ENCODE data around the gene UMAD1. TPM values are rescaled to one million over a fixed set of nuclear protein-coding genes. Genes with fewer than 3 reads are reported as not detected.

Gene UMAD1
- total and polyA plus RNA-seq, 2 of the 13 experiments (the other 11 are each of a cell fraction or from before 2014, with no cell fraction given) = 16.8 to 17.6 TPM

- no peak for TF ChIP-seq ZFP91 (CRISPR knock-in tag; IDR thresholded peaks at IDR 0.05; ENCODE audit: borderline replicate concordance)
- no peak for TF ChIP-seq PREB (CRISPR knock-in tag; IDR thresholded peaks at IDR 0.05)
Observed at GRCh38 chr7:7720193-7720592, 79.6 kb downstream of the UMAD1 start (continued).

GRCh38 chr7:7720750-7721621 is 80.4 kb downstream of the UMAD1 start:
- intact Hi-C loops (cut with micrococcal nuclease; ENCODE audit: unreplicated experiment) = no loop called here
- ChIA-PET POLR2A (no interaction called here), CTCF (ENCODE audit: low intra/inter-chr PET ratio, low total read pairs) (no interaction called here)

More at GRCh38 chr7:7720750-7721621, 80.4 kb downstream of the UMAD1 start:
- DNase-seq (ENCODE audit: low spot score) (no peak), FAIRE-seq (no peak), ATAC-seq (no peak)
- Histone ChIP-seq H3K27me3 (ENCODE audit: control insufficient read depth in 1 of 2, insufficient read depth in 2 of 2, low read length in 2 of 2) (no peaks in the 10 kb centered on the region), H3K4me1 (ENCODE audit: insufficient read depth, low read length) (no peaks in the 10 kb centered on the region), H3K27ac (ENCODE audit: extremely low read length, insufficient read depth, low read length) (no peak overlapping the region), H3K36me3 (replicated peaks in 1 of 2; ENCODE audit: control insufficient read depth in 1 of 2, insufficient read depth in 2 of 2, low read length in 2 of 2) (no peaks in the 10 kb centered on the region), H3K79me2 (ENCODE audit: insufficient read depth, low read length) (no peaks in the 10 kb centered on the region), H3K9ac (ENCODE audit: insufficient read depth, low read depth, low read length) (no peak overlapping the region), H3K4me3 (replicated peaks in 1 of 3; ENCODE audit: insufficient read depth in 1 of 3, low read depth in 2 of 3, low read length in 3 of 3) (no peak overlapping the region), H3K9me3 (ENCODE audit: low read length) (no peaks in the 10 kb centered on the region), H4K20me1 (ENCODE audit: insufficient read depth, low read length) (no peaks in the 10 kb centered on the region), H3K4me2 (ENCODE audit: low read depth, low read length) (no peak overlapping the region), H2AFZ (ENCODE audit: low read length) (no peak overlapping the region)
- WGBS (ENCODE audit: low lambda C conversion rate) = 96% methylated on average over 5 of the region's 5 CpGs
- TF ChIP-seq ATF7 (IDR thresholded peaks at IDR 0.05) (0 out of 2 replicates have a peak, but pooled peaks have one; percentile 27), ATF7 (CRISPR knock-in tag; IDR thresholded peaks at IDR 0.05) (no peak), HMGXB4 (CRISPR knock-in tag; IDR thresholded peaks at IDR 0.05; ENCODE audit: borderline replicate concordance in 1 of 2, low read depth in 1 of 2) (no peak)
- in situ Hi-C loops (cut with HindIII; ENCODE audit: extremely low pct_ligation_motif_present, low pct_unique_long_range_greater_than_20kb) = no loop called here
- BruUV-seq (replicated peaks) = no TSS peak
